Omental fat pad (tissue), 4 donors: ENCODE data around the gene SLX4. TPM values are rescaled to one million over a fixed set of nuclear protein-coding genes. Genes with fewer than 3 reads are reported as not detected.

Experiments used
- ATAC-seq: fragments of 150-250 bp; one replicate; pipeline ENCODE4 v1.9.1; 2016; ENCODE audit warnings: mild to moderate bottlenecking, moderate library complexity; ENCODE audit not compliant: low FRiP score
- DNase-seq: peaks from one replicate; pipeline ENCODE4 v3.0.0-alpha.2; 2019; ENCODE audit warnings: low spot score
- total RNA-seq, 4 donors: library from RNA; depleted of rRNA; stranded (reverse); fragments of >200 nt; gene quantifications; one replicate each; pipeline ENCODE4 v1.1.0, GENCODE V29; 2016
- TF ChIP-seq, protein P1 (sequence below), 3 donors: fragments of 450-650 bp; IDR thresholded peaks; one replicate each; pipeline ENCODE4 v1.5.1; 2016 to 2017; ENCODE audit warnings: antibody characterized with exemption in 3 of 3, mild to moderate bottlenecking in 3 of 3, moderate library complexity in 2 of 3

The SLX4 gene
- total RNA-seq, 4 donors from 2014 or later, result 2.9 to 4.4 (median 3.3) TPM

DNA sequence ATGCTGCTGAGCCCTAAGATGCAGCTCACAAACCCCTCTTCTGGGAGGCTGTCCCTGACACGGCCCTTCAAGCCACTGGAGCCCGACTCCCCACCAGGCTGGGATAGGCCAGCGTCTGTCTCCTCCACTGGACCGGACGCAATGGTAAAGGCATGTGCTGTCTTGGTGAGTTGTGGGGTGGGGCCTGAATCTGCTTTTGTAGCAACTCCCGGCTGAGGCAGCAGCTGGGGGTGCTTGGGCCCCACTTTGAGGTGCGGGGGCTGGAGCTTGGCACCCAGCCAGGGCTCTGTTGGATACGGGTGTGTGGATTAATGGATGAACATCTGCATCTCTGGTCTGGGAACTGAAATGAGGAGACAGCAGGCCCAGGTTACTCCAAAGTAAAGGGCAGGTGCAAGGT is 30.7 kb downstream of the SLX4 start:
- TF ChIP-seq, protein P1, sequence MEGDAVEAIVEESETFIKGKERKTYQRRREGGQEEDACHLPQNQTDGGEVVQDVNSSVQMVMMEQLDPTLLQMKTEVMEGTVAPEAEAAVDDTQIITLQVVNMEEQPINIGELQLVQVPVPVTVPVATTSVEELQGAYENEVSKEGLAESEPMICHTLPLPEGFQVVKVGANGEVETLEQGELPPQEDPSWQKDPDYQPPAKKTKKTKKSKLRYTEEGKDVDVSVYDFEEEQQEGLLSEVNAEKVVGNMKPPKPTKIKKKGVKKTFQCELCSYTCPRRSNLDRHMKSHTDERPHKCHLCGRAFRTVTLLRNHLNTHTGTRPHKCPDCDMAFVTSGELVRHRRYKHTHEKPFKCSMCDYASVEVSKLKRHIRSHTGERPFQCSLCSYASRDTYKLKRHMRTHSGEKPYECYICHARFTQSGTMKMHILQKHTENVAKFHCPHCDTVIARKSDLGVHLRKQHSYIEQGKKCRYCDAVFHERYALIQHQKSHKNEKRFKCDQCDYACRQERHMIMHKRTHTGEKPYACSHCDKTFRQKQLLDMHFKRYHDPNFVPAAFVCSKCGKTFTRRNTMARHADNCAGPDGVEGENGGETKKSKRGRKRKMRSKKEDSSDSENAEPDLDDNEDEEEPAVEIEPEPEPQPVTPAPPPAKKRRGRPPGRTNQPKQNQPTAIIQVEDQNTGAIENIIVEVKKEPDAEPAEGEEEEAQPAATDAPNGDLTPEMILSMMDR (IDR thresholded peaks at IDR 0.05), result no peak
- ATAC-seq (no peak), DNase-seq (no peak)

DNA sequence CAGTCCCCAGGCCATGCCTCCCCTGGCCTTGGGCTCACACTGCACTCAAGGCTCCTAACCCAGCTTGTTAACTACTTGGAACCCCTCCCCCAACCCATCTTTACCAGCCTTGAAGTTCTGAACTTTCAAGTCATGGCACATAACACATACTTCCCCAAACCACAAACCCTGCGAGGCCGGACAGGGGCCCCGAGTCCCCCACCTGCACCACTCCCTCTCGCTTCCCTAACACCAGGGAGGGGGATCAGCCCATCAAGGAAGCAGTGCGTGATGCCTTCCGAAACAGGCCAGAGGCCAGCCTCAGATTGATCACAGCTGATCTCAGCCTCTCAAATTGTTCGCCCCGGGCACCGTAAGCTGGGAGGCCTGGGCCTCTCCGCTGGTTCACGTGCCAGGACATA is 31.2 kb downstream of the SLX4 start:
- ATAC-seq, result no peak
- DNase-seq, result no peak
- TF ChIP-seq, protein P1 (IDR thresholded peaks at IDR 0.05), result no peak

DNA sequence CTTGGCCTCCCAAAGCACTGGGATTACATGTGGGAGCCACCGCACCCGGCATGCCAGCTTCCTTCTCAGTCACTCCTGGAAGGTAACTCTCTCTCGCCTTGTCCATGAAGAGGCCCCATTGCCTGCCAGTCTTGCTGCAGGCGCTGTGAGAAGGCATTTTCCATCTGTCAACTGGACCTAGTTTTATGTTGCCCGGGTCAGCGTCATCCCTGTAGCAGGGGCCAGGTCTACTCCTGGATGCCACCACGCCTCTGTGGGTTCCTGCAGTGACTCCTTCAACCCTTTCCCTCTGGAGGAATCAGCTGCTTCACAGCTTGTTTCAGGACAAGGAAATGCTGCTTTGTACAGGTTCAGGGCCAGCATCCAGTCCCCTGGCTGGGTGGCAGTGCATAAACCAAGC is 31.6 kb downstream of the SLX4 start:
- DNase-seq (no peak), ATAC-seq (no peak)
- TF ChIP-seq, protein P1 (IDR thresholded peaks at IDR 0.05), result no peak

DNA sequence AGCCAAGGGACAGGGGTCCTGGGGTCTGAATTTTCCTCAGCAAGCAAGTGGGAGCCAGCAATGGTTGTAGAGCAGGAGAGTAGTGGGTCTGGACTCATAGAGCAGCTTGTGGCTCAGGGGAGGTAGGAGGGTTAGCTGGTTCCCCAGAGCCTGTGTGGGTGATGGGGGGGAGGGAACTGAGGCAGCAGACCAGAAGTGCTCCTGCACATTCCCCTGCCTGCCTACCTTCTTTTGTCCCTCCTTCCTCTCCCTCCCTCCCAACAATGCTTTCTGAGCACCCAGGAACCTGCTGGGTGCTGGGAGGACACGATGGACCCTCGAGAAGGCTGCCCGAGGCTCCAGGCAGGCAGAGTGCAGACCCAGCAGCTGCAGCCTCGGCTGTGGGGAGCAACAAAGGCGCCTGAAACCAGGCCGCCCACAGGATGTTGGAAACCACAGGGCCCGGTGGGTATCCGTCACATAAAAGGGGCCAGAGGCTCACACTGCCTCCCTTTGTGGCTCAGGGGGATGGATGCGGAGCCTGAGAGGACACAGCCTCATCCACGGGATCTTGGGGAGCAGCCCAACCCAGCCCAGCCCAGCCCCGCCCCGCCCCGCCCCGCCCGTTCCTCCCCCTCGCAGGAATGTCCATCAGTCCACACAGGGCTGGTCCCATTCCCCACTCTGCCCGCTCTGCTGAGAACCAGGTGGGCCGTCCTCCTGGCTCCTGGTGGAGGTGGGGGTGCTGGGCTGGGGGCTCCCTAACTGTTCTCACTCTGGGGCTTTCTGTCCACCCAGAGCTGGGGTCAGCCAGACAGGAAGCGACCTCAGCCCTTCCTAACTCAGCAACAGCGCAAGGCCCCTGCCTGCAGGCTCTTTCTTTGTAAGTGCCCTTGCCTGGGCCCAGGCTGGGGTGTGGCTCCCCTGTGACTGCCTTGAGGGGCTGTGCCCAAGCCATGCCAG is 32.5 kb downstream of the SLX4 start:
- ATAC-seq (no peak), DNase-seq (no peak)
- TF ChIP-seq, protein P1 (IDR thresholded peaks at IDR 0.05), result no peak

DNA sequence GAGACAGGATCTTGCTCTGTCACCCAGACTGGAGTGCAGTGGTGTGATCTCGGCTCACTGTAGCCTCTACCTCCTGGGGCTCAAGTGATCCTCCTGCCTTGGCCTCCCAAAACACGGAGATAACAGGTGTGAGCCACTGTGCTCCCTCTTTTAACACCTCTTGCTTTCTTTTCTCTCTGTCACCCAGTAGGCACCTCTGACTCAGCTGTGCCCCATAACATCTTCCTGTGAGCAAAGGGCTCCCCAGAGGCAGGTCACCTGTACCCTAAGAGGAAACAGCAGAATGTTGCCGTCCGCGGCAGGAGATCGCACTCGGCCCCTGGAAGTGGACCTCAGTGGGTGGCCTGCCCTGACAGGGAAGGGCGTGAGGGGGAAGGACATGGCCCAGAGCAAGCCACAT is 33.3 kb downstream of the SLX4 start:
- ATAC-seq, result no peak
- TF ChIP-seq, protein P1 (IDR thresholded peaks at IDR 0.05), result no peak
- no peak for DNase-seq

DNA sequence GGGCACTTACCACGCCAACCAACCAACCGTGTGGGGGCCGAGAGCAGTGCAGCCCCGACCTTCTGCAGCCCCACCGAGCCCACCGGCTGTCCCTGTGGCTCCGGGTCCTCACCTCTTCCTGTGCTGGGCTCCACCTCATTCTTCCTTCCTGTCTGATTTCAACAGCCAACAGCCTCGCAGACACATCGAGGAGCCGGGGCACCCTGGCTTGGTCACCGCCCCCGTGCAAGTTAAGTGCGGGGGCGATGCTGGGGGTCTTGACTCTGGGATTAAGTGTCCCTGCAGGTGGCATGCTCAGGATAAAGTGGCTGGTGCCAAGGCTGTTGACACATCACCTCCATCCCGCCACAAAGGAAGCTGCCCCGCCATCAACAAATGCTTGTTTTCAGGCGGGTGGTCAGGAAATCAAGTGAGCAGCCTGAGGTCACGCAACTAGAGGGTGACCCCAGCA is 34.1 kb downstream of the SLX4 start, which contains the start of gene NLRC3:
Gene NLRC3 (minus strand): TSS at position 102 of the 451 bp plus-strand sequence. CDS start 12,367 bp downstream, outside the sequence.
- TF ChIP-seq, protein P1 (IDR thresholded peaks at IDR 0.05), result no peak
- ATAC-seq, result no peak

DNA sequence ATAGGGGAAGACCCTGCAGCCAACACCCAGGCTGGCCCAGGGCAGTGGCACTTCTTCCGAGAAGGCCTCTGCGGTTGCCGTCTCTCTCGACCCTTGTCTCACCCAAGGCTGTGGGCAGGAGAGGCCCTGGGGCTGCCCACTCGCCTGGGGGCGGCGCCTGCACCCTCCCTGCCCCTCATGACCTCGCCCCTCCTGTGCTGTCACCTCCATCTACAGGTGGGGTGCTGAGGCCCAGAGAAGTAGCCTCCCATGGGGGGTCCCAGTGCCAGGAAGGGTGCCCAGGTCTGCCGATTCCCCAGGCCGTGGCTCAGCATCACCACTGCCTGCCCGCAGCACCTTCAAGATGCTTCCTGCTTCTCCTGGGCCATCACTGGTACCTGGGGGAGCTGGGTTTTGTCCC is 35.2 kb downstream of the SLX4 start:
- TF ChIP-seq, protein P1 (IDR thresholded peaks at IDR 0.05), result no peak
- no peak for ATAC-seq
- no peak for DNase-seq

More for the DNA sequence above, 34.1 kb downstream of the SLX4 start, which contains the start of gene NLRC3:
- no peak for DNase-seq
